H9 (cell line): ENCODE results near the gene VWDE. TPM values are rescaled to one million over a fixed set of nuclear protein-coding genes. Genes with fewer than 3 reads are reported as not detected.

ENCODE experiments used
- DNase-seq: peaks from one replicate; pipeline ENCODE4 v3.0.0-alpha.2; 2017
- H2AFZ ChIP-seq: one replicate; pipeline ENCODE4 v1.6.1; 2013; ENCODE audit warnings: mild to moderate bottlenecking, low read length, control low read depth, moderate library complexity
- H2AK5ac ChIP-seq: 2 replicates; pipeline ENCODE4 v1.6.1; 2013; ENCODE audit warnings: low read length, control low read depth, mixed read lengths; ENCODE audit not compliant: insufficient read length
- H2BK120ac ChIP-seq: one replicate; pipeline ENCODE4 v1.6.1; 2013; ENCODE audit warnings: low read depth, mild to moderate bottlenecking, low read length, control low read depth, inconsistent platforms; ENCODE audit not compliant: poor library complexity, severe bottlenecking
- H2BK12ac ChIP-seq: 2 replicates; pipeline ENCODE4 v1.6.1; 2013; ENCODE audit warnings: low read length, control low read depth, mixed read lengths, low read depth; ENCODE audit not compliant: insufficient read length
- H2BK15ac ChIP-seq: 2 replicates; pipeline ENCODE4 v1.6.1; 2013; ENCODE audit warnings: low read depth, low read length, control low read depth
- H2BK20ac ChIP-seq: one replicate; pipeline ENCODE4 v1.6.1; 2013; ENCODE audit warnings: low read depth, mild to moderate bottlenecking, low read length, control low read depth, inconsistent platforms; ENCODE audit not compliant: poor library complexity, severe bottlenecking
- H2BK5ac ChIP-seq: 2 replicates; pipeline ENCODE4 v1.6.1; 2013; ENCODE audit warnings: low read length, control low read depth, mixed read lengths; ENCODE audit not compliant: insufficient read length
- H3K14ac ChIP-seq: 2 replicates; pipeline ENCODE4 v1.6.1; 2013; ENCODE audit warnings: low read length, control low read depth; ENCODE audit not compliant: insufficient read depth
- H3K18ac ChIP-seq: 2 replicates; pipeline ENCODE4 v1.6.1; 2013; ENCODE audit warnings: low read depth, mild to moderate bottlenecking, mixed read lengths, low read length, control low read depth; ENCODE audit not compliant: insufficient read length
- H3K23ac ChIP-seq: 2 replicates; pipeline ENCODE4 v1.6.1; 2013; ENCODE audit warnings: low read length, control low read depth, mixed read lengths, low read depth; ENCODE audit not compliant: insufficient read length
- H3K23me2 ChIP-seq: 2 replicates; pipeline ENCODE4 v1.6.1; 2013; ENCODE audit warnings: low read depth, mild to moderate bottlenecking, mixed read lengths, low read length, control low read depth; ENCODE audit not compliant: insufficient read length, poor library complexity, severe bottlenecking
- H3K27ac ChIP-seq: 2 replicates; pipeline ENCODE4 v1.5.1; 2013; ENCODE audit warnings: low read length, control low read depth, mixed read lengths, low read depth; ENCODE audit not compliant: insufficient read length
- H3K27me3 ChIP-seq: 2 replicates; pipeline ENCODE4 v1.6.1; 2013; ENCODE audit warnings: low read length, control low read depth, inconsistent platforms; ENCODE audit not compliant: insufficient read depth
- H3K4ac ChIP-seq: 2 replicates; pipeline ENCODE4 v1.6.1; 2013; ENCODE audit warnings: low read depth, mild to moderate bottlenecking, control low read depth, inconsistent platforms, low read length, moderate library complexity
- H3K4me1 ChIP-seq: 2 replicates; pipeline ENCODE4 v1.6.1; 2013; ENCODE audit warnings: low read length, control low read depth, inconsistent platforms; ENCODE audit not compliant: insufficient read depth
- H3K4me2 ChIP-seq: 2 replicates; pipeline ENCODE4 v1.6.1; 2013; ENCODE audit warnings: low read length, control low read depth, mixed read lengths; ENCODE audit not compliant: insufficient read length, insufficient read depth
- H3K56ac ChIP-seq: 2 replicates; pipeline ENCODE4 v1.6.1; 2013; ENCODE audit warnings: low read depth, mild to moderate bottlenecking, mixed read lengths, low read length, control low read depth; ENCODE audit not compliant: insufficient read length
- H3K79me1 ChIP-seq: 2 replicates; pipeline ENCODE4 v1.6.1; 2013; ENCODE audit warnings: low read depth, mild to moderate bottlenecking, moderate library complexity, low read length, control low read depth, inconsistent platforms; ENCODE audit not compliant: insufficient read depth, poor library complexity, severe bottlenecking
- H3K79me2 ChIP-seq: 2 replicates; pipeline ENCODE4 v1.6.1; 2013; ENCODE audit warnings: low read length, control low read depth, inconsistent platforms; ENCODE audit not compliant: insufficient read depth
- H3K9ac ChIP-seq: 2 replicates; pipeline ENCODE4 v1.6.1; 2013; ENCODE audit warnings: low read length, control low read depth, mixed read lengths; ENCODE audit not compliant: insufficient read length; ENCODE audit errors: extremely low read depth
- H3K9me3 ChIP-seq: one replicate; pipeline ENCODE4 v1.6.1; 2013; ENCODE audit warnings: low read depth, low read length, inconsistent platforms; ENCODE audit not compliant: control insufficient read depth
- H3T11ph ChIP-seq: one replicate; pipeline ENCODE4 v1.6.1; 2013; ENCODE audit warnings: mild to moderate bottlenecking, low read length, control low read depth, inconsistent platforms
- H4K20me1 ChIP-seq: one replicate; pipeline ENCODE4 v1.6.1; 2013; ENCODE audit not compliant: control insufficient read depth, insufficient read length, insufficient read depth
- H4K5ac ChIP-seq: 2 replicates; pipeline ENCODE4 v1.6.1; 2013; ENCODE audit warnings: low read depth, mild to moderate bottlenecking, mixed read lengths, low read length, control low read depth; ENCODE audit not compliant: insufficient read length
- H4K8ac ChIP-seq: replicated peaks from 2 replicates; pipeline ENCODE4 v1.6.1; 2013; ENCODE audit warnings: low read length, control low read depth, mixed read lengths, low read depth; ENCODE audit not compliant: insufficient read length
- H4K91ac ChIP-seq: 2 replicates; pipeline ENCODE4 v1.6.1; 2013; ENCODE audit warnings: low read depth, mild to moderate bottlenecking, moderate library complexity, mixed read lengths, low read length, control low read depth; ENCODE audit not compliant: insufficient read length
- H3K27ac Mint-ChIP-seq, 3 experiments: 2 replicates in 2 of 3; 3 replicates in 1 of 3; pipeline ENCODE4 v1.8.0; 2020 to 2021; ENCODE audit warnings: mixed read lengths in 3 of 3, mild to moderate bottlenecking in 1 of 3, moderate library complexity in 1 of 3
- H3K27me3 Mint-ChIP-seq: 2 replicates; pipeline ENCODE4 v1.8.0; 2021; ENCODE audit warnings: low read depth, mild to moderate bottlenecking, moderate library complexity, mixed read lengths
- H3K36me3 Mint-ChIP-seq, 3 experiments: 2 replicates in 2 of 3; 3 replicates in 1 of 3; pipeline ENCODE4 v1.8.0; 2020 to 2021; ENCODE audit warnings: low read depth in 3 of 3, mixed read lengths in 3 of 3; ENCODE audit not compliant: insufficient read depth in 1 of 3
- H3K4me1 Mint-ChIP-seq, 2 experiments: 2 replicates each; pipeline ENCODE4 v1.8.0; 2020; ENCODE audit warnings: mixed read lengths in 2 of 2
- H3K4me3 Mint-ChIP-seq, 2 experiments: 2 replicates in 1 of 2; 3 replicates in 1 of 2; pipeline ENCODE4 v1.8.0; 2020 to 2021; ENCODE audit warnings: mild to moderate bottlenecking in 2 of 2, mixed read lengths in 2 of 2, moderate library complexity in 1 of 2
- H3K9me3 Mint-ChIP-seq, 2 experiments: 2 replicates in 1 of 2; 3 replicates in 1 of 2; pipeline ENCODE4 v1.8.0; 2020; ENCODE audit warnings: mild to moderate bottlenecking in 2 of 2, mixed read lengths in 2 of 2, moderate library complexity in 1 of 2
- WGBS: extraction: QIAGEN DNeasy Blood & Tissue Kit; methylation state at CpG from one replicate; pipeline ENCODE4 v1.1.7; 2013; ENCODE audit warnings: missing lambda C conversion rate, low lambda C conversion rate, mixed read lengths; ENCODE audit not compliant: insufficient read length; ENCODE audit errors: extremely low coverage; 5-methylcytosine and 5-hydroxymethylcytosine counted together
- total RNA-seq: library from RNA; stranded (reverse); gene quantifications from 2 replicates; pipeline ENCODE4 v1.2.1, GENCODE V29; 2021
- TF ChIP-seq, protein P1 (sequence below): fragments of 200-600 bp; sonication (generic); conservative IDR thresholded peaks from 3 replicates; pipeline ENCODE4 v1.8.0; 2021; ENCODE audit warnings: antibody characterized with exemption, mild to moderate bottlenecking

VWDE gene
- total RNA-seq, 1 experiment from 2014 or later, result 18.1 TPM

DNA sequence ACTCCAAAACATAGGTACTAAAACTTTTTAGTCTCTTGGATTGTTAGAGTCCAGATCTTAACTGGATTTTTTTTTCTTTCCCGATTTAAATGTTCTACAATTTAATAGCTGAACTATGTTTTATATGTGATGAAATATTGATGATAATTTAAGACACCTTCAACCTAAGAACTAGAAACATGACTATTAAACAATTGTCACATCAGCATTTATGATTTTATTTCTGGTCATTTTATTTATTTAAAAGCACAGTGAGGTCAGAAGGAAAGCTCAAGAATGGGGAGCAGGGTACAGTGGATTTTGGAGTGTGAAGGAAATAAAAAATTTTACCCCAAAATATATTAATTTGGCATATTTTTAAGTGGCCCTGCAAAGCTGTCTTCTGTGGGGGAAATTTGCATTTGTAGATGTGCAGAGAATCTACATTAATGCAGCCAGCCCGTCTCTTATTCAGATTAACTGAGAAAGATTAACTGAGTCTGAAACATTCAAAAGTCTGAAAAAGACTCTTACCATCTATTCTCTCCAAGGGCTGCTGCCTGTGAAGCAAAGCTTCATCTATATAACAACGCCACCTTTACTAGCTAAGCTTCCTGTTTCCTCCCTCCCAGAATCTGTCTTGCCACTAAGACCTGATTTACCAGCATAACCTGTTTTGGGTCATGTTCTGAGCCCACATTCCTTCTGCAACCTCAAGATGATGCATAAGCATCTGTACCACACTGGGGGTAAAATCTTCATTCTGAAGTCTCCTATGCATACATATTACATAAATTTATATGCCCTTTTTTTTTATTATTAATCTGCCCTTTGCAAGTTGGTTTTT lies 106.2 kb downstream of the VWDE start:
- Histone ChIP-seq H2BK15ac (no peak overlapping the region), H3K4me2 (no peak overlapping the region), H2BK20ac (no peak overlapping the region), H3K27ac (no peak overlapping the region), H3T11ph (no peak overlapping the region), H3K79me1 (no peaks in the 10 kb centered on the region), H3K14ac (no peak overlapping the region), H3K23me2 (no peaks in the 10 kb centered on the region), H2AK5ac (no peak overlapping the region), H3K18ac (no peak overlapping the region), H3K4me1 (no peaks in the 10 kb centered on the region; the same call in 1 of the 2 replicates), H3K9ac (no peak overlapping the region), H2BK5ac (no peak overlapping the region), H3K56ac (no peak overlapping the region), H3K27me3 (no peaks in the 10 kb centered on the region), H2AFZ (no peak overlapping the region), H4K8ac (no peak overlapping the region), H4K20me1 (no peaks in the 10 kb centered on the region), H3K9me3 (no peaks in the 10 kb centered on the region), H3K4ac (no peak overlapping the region), H3K23ac (no peak overlapping the region), H3K79me2 (no peaks in the 10 kb centered on the region), H4K5ac (no peak overlapping the region), H2BK120ac (no peak overlapping the region), H4K91ac (no peak overlapping the region), H2BK12ac (no peak overlapping the region)
- H3K36me3 Mint-ChIP-seq, result peaks cover 0 to 14% (median 7%) of the 10 kb centered on the region in 3 experiments; a peak in 5 of 7 replicates
- H3K27ac Mint-ChIP-seq, result peak overlapping the region in 2 of 3 experiments; percentile 46 to 57; a peak in 2 of 7 replicates
- TF ChIP-seq, protein P1, sequence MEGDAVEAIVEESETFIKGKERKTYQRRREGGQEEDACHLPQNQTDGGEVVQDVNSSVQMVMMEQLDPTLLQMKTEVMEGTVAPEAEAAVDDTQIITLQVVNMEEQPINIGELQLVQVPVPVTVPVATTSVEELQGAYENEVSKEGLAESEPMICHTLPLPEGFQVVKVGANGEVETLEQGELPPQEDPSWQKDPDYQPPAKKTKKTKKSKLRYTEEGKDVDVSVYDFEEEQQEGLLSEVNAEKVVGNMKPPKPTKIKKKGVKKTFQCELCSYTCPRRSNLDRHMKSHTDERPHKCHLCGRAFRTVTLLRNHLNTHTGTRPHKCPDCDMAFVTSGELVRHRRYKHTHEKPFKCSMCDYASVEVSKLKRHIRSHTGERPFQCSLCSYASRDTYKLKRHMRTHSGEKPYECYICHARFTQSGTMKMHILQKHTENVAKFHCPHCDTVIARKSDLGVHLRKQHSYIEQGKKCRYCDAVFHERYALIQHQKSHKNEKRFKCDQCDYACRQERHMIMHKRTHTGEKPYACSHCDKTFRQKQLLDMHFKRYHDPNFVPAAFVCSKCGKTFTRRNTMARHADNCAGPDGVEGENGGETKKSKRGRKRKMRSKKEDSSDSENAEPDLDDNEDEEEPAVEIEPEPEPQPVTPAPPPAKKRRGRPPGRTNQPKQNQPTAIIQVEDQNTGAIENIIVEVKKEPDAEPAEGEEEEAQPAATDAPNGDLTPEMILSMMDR, result no peak
- H3K4me3 Mint-ChIP-seq, result no peak overlapping the region
- DNase-seq, result no peak
- H3K4me1 Mint-ChIP-seq, result peaks cover 18 to 19% of the 10 kb centered on the region in 2 experiments
- no peaks in the 10 kb centered on the region for H3K27me3 Mint-ChIP-seq
- H3K9me3 Mint-ChIP-seq, result peaks cover 3 to 7% of the 10 kb centered on the region in 2 experiments; a peak in 3 of 5 replicates
- WGBS, result no CpG with 5 or more reads among the region's 3 CpGs
